HG03039 (cell line): Measurements from ENCODE around the gene SPAG5.
A peak's percentile ranks its signal among the peaks of the same experiment; 100 is the strongest.
"Not testable (repeated sequence)": the region's sequence is repeated elsewhere in the genome, so short reads cannot be mapped to it uniquely, and the experiment has no call there.

ENCODE experiments used
- ATAC-seq: cut with Tn5 transposase; IDR thresholded peaks from one replicate; pipeline ENCODE4 v1.9.1; 2021; ENCODE audit warnings: mild to moderate bottlenecking, moderate library complexity; ENCODE audit not compliant: unreplicated experiment

SPAG5 gene

GRCh38 chr17:28610376-28610775 is 11.6 kb upstream of the SPAG5 start:
- ATAC-seq = no peak

- not testable (repeated sequence) for ATAC-seq
Measured at GRCh38 chr17:28604031-28604430, 5.2 kb upstream of the SPAG5 start.

GRCh38 chr17:28599311-28600184 is 723 bp upstream of the SPAG5 start:
- peak; percentile 27 for ATAC-seq

DNA sequence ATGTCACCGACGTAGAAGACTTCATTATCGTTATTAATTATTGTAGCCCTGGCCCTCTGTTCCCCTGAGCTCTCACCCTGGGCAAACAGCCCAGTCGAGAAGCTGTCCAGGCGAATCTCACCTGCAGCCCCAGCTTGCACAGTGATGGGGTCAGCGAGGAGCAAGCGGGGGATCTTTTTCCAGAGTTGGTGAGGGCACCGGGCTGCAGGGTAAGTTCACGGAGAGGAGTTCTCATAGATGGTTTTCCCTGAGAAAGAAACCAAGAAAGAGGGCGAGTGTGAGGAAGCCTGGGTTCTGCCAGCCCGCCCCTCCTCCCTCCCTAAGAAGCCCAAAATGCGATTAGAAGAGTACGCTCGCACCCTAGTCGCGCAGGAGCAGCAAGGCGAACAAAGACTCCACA is 436 bp downstream of the SPAG5 start:
- ATAC-seq = no peak

DNA sequence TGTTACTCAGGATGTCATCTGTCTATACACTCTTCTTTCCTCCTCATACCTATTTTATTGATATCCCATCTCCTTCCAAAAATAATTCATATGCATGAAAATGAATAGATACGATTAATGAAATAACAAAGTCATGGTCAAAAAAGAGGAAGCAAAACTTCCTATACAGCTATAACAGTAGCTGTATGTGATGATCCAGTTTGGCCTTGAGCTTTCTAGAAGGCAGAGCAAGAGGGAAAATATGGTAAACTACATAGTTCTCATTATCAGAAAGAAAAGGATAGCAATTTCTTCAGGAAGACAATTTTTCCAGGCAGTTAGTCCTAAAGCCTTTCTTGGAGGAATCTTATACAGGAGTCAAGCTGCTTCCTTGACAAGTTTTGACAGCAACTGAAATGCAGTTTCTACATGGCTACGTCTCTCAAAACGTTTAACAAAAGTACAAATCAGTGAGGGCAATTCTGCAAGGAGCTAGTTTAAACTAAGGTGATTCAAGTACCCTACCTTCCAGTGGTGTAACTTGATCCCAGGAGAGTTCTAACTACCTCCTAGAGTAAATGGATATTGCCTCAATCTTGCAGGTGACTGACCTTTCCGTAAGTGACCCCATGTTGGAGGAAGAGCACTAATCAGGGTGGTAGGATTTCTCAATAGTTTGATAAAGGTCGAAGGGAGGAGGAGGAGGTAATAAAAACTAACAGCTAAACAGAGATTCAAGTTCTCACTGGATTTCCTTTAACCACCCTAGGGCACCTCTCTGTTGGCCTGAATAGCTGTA is 1.0 kb downstream of the SPAG5 start:
- ATAC-seq = no peak

- ATAC-seq = no peak
Measured at GRCh38 chr17:28592260-28592659, 6.6 kb downstream of the SPAG5 start.

DNA sequence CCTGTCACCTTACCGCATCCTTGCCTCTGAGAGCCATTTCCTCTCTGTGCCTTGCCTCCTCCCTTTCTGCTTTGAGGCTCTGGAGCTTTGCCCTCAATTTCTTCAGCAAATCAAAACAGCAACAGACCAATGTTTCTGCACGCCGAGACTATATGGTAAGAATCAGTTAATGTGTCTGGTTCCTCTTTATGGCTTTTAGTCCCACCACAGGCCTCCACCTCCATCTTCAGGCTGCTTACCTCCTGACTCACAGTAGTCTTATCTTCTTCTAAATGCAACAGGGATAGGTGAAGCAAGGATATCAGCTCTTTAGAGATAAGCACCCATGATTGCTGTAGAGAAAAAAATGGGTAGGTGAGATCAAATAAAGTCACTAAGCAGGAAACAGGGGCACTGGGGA is 13.0 kb downstream of the SPAG5 start:
- no peak for ATAC-seq

GRCh38 chr17:28584434-28584833 is 14.4 kb downstream of the SPAG5 start:
- ATAC-seq = no peak

DNA sequence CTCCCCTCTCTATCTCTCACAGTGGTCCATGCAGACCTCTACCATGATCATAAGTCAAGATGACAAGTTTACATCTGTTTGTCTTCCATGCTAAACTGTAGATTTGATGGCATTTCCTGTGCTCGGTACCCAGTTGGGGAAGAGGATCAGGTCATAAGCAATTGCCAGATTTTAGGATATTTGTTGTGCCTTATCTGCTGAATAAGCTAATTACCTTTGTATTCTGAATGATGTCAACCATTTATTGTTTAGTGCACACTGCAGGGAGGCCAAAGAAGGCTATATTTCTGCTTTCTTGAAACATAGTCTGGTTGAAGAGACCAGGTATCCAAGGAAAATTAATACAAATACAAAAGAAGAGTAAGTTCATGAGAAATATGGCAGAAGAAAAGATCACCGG is 16.3 kb downstream of the SPAG5 start:
- no peak for ATAC-seq

DNA sequence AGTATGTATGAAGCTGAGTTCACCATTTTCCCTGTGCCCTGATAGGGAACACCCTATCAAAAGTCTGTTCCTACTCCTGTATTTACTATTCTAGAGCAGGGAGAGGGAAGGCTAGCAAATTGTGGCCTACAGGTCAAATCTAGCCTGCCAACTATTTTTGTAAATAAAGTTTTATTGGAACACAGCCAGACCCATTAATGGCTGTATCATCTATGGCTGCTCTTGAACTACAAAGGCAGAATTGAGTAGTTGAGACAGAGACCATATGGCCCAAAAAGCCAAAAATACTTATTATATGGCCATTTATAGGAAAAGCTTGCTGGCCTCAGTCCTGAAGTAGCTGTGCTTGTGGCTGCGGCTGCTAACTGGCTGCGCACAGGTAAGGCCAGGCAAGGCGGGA is 17.9 kb downstream of the SPAG5 start:
- no peak for ATAC-seq

- no peak for ATAC-seq
Measured at GRCh38 chr17:28579526-28579925, 19.3 kb downstream of the SPAG5 start.

DNA sequence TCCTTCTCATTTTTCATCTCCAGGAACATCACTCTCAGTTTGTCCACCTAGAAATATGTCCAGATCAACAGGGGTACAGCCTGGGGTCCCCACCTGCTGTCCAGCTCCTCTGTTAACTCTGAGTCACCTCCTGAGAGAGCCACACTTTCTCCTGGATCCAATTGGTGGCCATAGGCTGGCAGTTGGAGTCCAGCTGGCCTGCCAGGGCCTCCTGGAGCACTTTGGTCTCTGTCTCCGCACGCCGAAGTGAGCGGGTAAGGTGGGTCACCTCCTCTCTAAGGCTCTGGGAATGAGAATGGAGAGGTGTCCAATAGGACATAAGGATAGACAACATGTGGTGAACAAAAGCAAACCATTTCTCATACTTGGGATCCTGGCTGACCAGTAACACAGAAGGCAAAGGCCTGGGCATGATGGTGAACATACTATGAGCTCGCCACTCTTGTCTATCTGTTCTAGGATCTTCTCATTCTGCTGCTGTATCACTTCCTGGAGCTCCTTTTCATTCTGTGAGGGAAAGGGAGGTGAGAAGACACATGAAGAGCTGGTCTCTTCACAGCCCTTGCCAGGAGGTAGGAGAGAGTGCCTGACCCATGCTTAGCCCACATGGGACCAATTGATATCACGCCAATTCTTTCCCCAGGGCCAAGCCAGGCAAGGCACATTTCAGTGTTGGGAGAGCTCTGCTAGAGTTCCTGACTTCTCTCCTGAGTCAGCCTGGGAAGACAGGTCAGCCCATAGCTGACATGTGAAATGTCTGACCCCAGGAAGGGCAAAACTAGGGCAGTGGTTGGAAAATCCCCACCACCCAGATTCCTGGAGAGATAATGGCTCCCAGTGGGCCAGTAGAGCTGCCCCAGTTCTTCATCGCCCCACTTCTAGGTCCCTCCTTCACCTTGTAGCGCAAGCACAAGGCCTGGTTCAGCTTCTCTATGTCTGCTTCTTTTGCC is 20.3 kb downstream of the SPAG5 start:
- ATAC-seq = no peak

DNA sequence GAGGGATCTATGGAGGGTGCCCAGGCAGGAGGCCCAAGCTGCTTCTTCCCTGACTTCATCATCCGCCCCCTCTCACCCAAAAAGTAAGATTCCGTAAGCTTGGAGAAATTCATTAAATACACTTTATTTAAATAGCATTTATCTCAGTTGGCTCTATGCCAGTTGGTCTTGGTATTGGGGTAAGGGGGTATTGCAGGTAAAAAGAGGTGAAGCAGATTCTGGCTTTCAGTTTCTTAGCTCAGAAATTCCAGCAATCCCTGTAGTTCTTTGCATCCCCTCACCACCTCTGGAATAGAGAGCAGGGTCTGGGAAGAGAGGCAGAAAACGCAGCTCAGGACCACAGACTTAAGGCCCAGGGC is 21.4 kb downstream of the SPAG5 start:
- ATAC-seq = no peak

DNA sequence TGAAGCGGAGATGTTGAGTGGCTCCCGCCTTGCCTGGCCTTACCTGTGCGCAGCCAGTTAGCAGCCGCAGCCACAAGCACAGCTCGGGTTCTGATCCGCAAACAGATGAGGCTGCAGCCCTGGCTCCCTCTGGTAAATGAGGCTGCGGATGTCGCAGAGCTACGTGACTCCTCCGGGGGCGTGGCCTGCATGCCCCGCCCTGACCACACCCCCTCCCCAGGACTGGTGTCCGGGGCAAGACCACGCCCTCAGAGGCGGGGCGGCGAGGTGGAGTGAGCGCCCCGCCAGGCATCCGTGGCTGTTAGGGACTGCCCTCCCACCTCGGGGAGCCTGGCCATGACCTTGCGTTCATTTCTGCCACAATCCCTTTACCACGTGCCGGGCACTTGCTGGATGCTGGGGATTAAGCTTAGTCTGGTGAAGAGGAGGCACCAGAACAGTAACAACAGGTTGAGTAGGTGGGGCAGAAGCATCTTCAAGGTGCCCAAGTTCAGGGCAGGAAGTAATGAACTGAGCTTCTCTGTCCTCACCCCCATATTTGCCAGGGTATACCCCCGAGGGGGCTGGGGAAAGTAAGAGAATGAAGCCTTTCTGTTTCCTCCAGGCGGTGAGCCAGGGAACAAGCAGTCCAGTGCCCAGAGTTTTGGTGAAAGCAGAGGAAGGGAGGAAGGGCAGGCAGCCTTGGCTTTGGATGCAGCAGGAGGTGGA is 21.9 kb downstream of the SPAG5 start, which contains the start of gene ALDOC:
Gene ALDOC (minus strand): TSS at position 138 of the 708 bp plus-strand sequence. CDS start 1,363 bp downstream, outside the sequence.
- peak; percentile 81 for ATAC-seq

GRCh38 chr17:28576016-28576415 is 22.8 kb downstream of the SPAG5 start:
- not testable (repeated sequence) for ATAC-seq

DNA sequence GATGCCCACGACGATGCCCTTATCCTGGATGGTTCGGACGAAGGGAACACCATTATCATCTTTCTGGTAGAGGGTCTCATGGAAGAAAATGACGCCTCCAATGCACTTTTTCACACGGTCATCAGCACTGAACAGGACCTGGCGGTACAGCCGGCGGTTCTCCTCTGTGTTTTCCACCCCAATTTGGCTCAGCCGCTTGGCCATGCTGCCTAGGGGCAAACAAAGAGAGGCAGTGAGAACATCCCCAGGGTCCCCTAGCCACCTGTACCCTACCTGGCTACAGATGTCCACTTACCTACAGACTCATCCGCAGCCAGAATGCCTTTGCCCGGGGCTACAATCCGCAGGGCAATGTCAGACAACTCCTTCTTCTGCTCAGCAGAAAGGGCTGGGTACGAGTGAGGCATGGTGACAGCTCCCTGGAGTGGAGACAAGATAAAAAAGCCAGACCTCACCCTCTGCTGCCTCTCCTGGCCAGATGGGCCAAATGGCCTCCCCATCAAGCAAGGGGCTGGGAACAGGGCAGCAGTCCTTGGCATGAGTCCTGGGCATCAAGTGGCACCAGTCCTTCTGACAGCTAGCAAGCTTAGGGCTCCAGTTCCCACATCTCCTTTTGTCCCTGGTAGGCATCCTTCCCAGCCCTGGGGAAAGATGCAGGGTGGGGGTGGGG is 23.6 kb downstream of the SPAG5 start:
- ATAC-seq = no peak

- no peak for ATAC-seq
Measured at GRCh38 chr17:28574526-28574925, 24.3 kb downstream of the SPAG5 start.

DNA sequence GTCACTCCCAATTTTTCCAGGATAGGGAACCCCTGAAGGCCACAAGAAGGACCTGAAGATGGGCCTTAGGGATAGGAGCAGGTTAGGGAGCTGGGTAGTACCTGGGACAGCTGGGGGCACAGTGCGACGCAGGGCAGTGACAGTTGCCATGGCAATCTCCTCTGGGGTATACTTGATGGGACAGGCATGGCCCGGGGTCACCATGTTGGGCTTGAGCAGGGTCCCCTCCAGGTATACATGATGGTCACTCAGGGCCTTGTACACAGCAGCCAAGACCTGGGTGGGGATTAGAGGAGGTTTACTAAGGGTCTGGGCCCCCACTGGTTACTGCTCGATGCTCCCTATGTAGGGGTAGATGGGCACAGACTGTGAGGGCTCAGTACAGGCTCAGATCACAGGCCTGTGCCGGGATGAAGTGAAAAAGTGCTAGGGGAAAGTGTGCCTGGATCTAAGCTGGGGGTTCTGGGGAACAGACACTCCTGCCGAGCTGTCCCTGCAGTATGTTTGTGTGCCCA is 24.8 kb downstream of the SPAG5 start:
- no peak for ATAC-seq

DNA sequence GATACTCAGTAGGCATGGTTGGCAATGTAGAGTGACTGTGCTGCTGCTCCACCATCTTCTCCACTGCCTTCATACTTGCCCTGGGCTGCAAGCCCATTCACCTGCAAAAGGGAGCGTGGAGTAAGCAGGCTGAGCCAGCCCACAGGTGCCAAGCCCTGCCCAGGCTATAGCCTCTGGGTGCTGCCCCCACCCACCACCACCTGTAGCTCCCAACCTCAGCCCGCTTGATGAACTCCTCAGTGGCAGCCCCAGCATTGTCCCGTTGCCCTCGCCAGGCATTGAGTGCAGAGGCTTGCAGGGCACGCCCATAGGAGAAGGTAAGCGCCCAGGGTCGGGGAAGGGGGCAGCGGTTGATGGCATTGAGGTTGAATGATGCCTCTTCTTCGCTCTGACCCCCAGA is 25.3 kb downstream of the SPAG5 start:
- no peak for ATAC-seq

DNA sequence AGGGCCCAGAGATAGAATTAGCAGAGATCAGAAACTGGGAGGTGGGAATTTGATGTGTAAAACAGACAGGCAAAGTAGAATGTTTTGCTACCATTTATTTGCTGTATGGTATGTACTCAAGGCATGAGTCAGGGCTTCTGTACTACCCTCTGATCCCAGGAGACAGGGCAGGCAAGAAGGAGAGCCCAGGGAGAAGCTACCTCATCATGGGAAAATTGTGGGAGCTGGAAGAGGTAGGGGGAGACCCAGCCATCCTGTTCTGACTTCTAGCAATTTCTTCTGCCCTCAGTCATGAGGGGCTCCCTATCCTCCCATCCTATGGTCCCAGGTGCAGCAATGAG is 25.8 kb downstream of the SPAG5 start:
- ATAC-seq = no peak
